Measurements from ENCODE around the gene SLC12A6.

Gene SLC12A6

GRCh38 chr15:34341381-34342212, 4.0 kb upstream of the SLC12A6 start:
- Histone ChIP-seq H2AFZ (ENCODE audit: low read length) (no peak overlapping the region), H4K20me1 (ENCODE audit: insufficient read depth, low read length, poor library complexity, severe bottlenecking) (peaks cover 12% of the 10 kb centered on the region), H3K4me2 (ENCODE audit: low read depth, low read length, poor library complexity, severe bottlenecking) (peak overlapping the region; percentile 81), H3K9me3 (ENCODE audit: insufficient read depth, low read depth, low read length) (no peaks in the 10 kb centered on the region), H3K4me1 (ENCODE audit: insufficient read depth, low read length, poor library complexity, severe bottlenecking) (peaks cover 36% of the 10 kb centered on the region), H3K9me2 (replicated peaks; ENCODE audit: low read depth, low read length) (no peaks in the 10 kb centered on the region), H3K27me3 (ENCODE audit: insufficient read depth, low read length, poor library complexity, severe bottlenecking) (no peaks in the 10 kb centered on the region), H3K79me2 (ENCODE audit: insufficient read depth, low read length) (peaks cover 53% of the 10 kb centered on the region), H3K4me3 (ENCODE audit: low read length, poor library complexity, severe bottlenecking) (peak overlapping the region; percentile 90), H3K9ac (ENCODE audit: low read depth, low read length, poor library complexity, severe bottlenecking) (peak overlapping the region; percentile 95), H3F3A (ENCODE audit: low read depth) (no peaks in the 10 kb centered on the region), H3K36me3 (ENCODE audit: insufficient read depth, low read length) (no peaks in the 10 kb centered on the region)
- no peak for TF ChIP-seq CTCF (conservative IDR thresholded peaks at IDR 0.05; ENCODE audit: low read length)
- no peak for TF ChIP-seq EZH2phosphoT487 (IDR thresholded peaks at IDR 0.05; ENCODE audit: borderline replicate concordance)

GRCh38 chr15:34339946-34340345, 2.4 kb upstream of the SLC12A6 start:
- peaks cover 9% of the 10 kb centered on the region for H3F3A ChIP-seq (ENCODE audit: low read depth)
- no peaks in the 10 kb centered on the region for H3K36me3 ChIP-seq (ENCODE audit: insufficient read depth, low read length)
- H3K9ac ChIP-seq (ENCODE audit: low read depth, low read length, poor library complexity, severe bottlenecking) = peak overlapping the region; percentile 20
- H3K4me3 ChIP-seq (ENCODE audit: low read length, poor library complexity, severe bottlenecking) = peak overlapping the region; percentile 35
- H3K4me1 ChIP-seq (ENCODE audit: insufficient read depth, low read length, poor library complexity, severe bottlenecking) = peaks cover 47% of the 10 kb centered on the region
- no peaks in the 10 kb centered on the region for H3K9me3 ChIP-seq (ENCODE audit: insufficient read depth, low read depth, low read length)
- no peak overlapping the region for H2AFZ ChIP-seq (ENCODE audit: low read length)
- peaks cover 12% of the 10 kb centered on the region for H4K20me1 ChIP-seq (ENCODE audit: insufficient read depth, low read length, poor library complexity, severe bottlenecking)
- H3K79me2 ChIP-seq (ENCODE audit: insufficient read depth, low read length) = peaks cover 69% of the 10 kb centered on the region
- TF ChIP-seq CTCF (conservative IDR thresholded peaks at IDR 0.05; ENCODE audit: low read length) = no peak
- no peaks in the 10 kb centered on the region for H3K9me2 ChIP-seq (replicated peaks; ENCODE audit: low read depth, low read length)
- no peaks in the 10 kb centered on the region for H3K27me3 ChIP-seq (ENCODE audit: insufficient read depth, low read length, poor library complexity, severe bottlenecking)
- peak overlapping the region; percentile 81 for H3K4me2 ChIP-seq (ENCODE audit: low read depth, low read length, poor library complexity, severe bottlenecking)

- H3K79me2 ChIP-seq (ENCODE audit: insufficient read depth, low read length) = peaks cover 85% of the 10 kb centered on the region
- H3K36me3 ChIP-seq (ENCODE audit: insufficient read depth, low read length) = no peaks in the 10 kb centered on the region
- TF ChIP-seq EZH2phosphoT487 (IDR thresholded peaks at IDR 0.05; ENCODE audit: borderline replicate concordance) (no peak), CTCF (conservative IDR thresholded peaks at IDR 0.05; ENCODE audit: low read length) (no peak)
- H3F3A ChIP-seq (ENCODE audit: low read depth) = peaks cover 17% of the 10 kb centered on the region
- peaks cover 12% of the 10 kb centered on the region for H4K20me1 ChIP-seq (ENCODE audit: insufficient read depth, low read length, poor library complexity, severe bottlenecking)
- no peaks in the 10 kb centered on the region for H3K9me2 ChIP-seq (replicated peaks; ENCODE audit: low read depth, low read length)
- H3K4me2 ChIP-seq (ENCODE audit: low read depth, low read length, poor library complexity, severe bottlenecking) = peak overlapping the region; percentile 75
- peak overlapping the region; percentile 84 for H3K4me3 ChIP-seq (ENCODE audit: low read length, poor library complexity, severe bottlenecking)
- no peak overlapping the region; the same call in 1 of the 2 replicates for H2AFZ ChIP-seq (ENCODE audit: low read length)
- peak overlapping the region; percentile 91 for H3K9ac ChIP-seq (ENCODE audit: low read depth, low read length, poor library complexity, severe bottlenecking)
- H3K9me3 ChIP-seq (ENCODE audit: insufficient read depth, low read depth, low read length) = no peaks in the 10 kb centered on the region
- no peaks in the 10 kb centered on the region for H3K27me3 ChIP-seq (ENCODE audit: insufficient read depth, low read length, poor library complexity, severe bottlenecking)
- H3K4me1 ChIP-seq (ENCODE audit: insufficient read depth, low read length, poor library complexity, severe bottlenecking) = peaks cover 56% of the 10 kb centered on the region
Observed at GRCh38 chr15:34338347-34338746, 766 bp upstream of the SLC12A6 start.
